Suppressor macrophage treated with lipopolysaccharide for 1 hour (primary cell): Measurements from ENCODE around the gene AK8.

Source experiments
- DNase-seq, 3 donors: peaks; one replicate each; pipeline ENCODE4 v3.0.0-alpha.2; 2020 to 2022

AK8 gene

DNA sequence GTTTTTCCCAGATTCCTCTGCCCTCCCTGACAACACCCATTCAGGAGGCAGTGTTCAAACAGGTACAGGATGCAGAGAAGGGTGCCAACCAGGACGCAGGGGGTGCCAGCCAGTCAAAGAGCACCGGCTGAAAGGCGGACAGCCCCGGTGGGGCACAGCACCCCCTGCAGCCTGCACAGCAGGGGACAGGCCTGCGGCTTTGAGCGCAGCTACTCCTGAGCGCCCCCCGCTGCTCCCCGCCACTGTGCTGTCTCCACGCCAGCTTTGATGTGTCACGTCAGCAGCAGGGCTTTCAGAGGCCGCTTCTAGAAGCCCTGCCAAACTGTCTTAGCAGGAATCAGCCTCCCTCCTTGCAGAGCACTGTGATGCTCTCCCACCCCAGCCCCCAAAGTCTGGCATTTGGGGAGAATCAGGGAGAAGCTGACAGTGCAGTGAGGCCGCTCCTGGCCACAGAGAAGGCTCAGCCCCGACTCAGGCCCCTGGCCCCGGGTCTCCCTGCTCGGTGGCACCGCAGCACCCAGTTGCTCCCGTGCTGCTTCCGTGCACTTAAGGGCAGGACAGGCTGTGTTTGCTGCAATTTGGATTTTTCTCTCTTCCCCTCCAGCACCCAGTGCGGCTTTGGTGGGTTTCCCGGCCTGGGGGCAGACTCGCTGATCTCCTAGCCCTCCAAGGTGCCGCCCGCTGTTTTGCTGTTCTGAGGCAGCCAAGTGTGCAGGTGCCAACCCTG lies 20.3 kb downstream of the AK8 start:
- DNase-seq = no peak

DNA sequence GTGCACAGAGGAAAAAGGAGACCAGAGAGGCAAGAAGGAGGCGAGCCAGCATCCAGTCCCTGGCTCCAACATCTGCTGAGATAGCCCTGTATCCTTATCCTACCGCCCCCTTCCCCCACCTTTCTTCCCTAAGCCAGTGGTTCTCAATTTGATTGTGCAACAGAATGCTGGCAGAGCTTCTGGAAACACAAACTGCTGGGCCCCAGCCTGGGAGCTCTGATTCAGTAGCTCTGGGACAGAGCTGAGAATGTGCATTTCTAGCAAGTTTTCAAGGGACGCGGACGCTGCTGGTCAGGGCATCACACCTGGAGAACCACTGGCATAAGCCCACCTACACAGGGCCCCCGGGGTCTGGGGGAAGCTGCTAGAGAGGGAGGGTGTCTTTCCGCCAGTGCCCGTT lies 21.1 kb downstream of the AK8 start:
- DNase-seq = no peak

DNA sequence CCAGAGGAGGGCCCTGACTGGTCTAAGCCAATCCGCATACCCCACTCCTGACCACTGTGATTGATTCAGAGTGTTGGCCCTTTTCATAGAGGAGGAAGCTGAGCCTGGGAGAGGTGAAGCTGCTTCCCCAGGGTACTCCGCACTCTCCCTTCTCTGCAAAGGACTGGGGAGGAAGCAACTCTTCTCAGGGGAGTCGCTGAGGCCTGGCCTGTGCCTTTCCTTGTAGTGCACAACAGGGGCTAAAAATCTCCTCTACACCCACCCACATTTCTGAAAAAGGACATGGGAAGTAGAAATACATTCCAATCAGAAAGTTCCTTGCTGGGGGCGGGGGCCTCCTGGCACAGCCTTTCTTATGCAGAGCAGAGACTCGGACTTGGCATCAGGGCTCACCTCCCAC lies 22.2 kb downstream of the AK8 start:
- no peak for DNase-seq

DNA sequence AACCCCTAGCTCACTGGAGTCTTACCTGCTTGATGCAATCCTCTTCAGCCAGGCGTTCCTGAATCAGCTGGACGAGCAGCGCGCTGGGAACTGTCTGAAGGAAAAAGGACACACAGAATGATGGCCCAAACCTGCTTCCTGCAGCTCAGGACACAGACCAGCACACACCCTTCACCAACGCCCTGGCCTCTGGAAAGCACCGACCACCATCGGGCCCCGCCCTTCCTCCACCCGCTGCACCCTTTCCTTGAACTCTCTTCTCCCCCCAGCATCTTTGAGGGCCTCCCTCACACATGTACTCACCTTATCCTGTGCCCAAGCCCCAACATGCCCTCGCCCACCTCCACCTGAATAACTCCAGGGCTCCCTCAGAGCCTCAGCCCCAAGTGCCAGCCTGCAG lies 23.3 kb downstream of the AK8 start:
- DNase-seq = no peak

DNA sequence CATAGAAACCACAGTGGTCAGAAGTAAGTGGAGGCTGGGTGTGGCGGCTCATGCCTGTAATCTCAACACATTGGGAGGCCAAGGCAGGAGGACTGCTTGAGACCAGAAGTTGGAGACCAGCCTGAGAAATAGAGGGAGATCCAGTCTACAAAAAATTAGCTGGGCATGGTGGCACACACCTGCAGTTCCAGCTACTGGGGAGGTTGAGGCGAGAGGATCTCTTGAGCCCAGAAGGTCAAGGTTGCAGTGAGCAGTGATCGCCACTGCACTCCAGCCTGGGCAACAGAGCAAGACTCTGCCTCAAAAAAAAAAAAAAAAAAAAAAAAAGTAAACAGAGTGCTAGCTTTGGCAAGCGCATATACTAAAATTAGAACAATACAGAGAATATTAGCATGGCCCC lies 24.6 kb downstream of the AK8 start:
- DNase-seq = no peak

DNA sequence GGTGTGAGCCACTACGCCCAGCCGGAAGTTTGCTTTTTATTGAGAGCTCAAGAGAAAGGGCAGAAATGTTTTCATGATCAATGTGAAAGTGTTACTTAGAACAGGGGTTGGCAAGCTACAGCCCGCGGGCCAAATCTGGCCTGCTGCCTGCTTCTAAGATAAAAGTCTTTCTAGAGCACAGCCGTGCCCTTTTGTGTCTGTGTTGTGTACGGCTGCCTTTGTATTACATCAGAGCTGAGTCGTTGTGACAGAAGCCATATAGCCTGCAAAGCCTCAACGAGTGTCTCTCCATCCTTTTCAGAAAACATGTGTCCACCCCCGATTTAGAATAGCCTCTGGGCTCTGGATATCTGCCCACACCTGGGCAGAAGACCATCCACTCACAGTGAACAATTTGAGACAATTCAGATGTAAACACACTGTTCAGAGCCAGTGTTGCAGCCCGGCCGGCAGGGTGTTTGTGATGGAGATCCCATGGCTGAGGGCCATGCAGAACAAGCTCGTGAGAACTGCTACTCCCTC lies 28.8 kb downstream of the AK8 start:
- no peak for DNase-seq

DNA sequence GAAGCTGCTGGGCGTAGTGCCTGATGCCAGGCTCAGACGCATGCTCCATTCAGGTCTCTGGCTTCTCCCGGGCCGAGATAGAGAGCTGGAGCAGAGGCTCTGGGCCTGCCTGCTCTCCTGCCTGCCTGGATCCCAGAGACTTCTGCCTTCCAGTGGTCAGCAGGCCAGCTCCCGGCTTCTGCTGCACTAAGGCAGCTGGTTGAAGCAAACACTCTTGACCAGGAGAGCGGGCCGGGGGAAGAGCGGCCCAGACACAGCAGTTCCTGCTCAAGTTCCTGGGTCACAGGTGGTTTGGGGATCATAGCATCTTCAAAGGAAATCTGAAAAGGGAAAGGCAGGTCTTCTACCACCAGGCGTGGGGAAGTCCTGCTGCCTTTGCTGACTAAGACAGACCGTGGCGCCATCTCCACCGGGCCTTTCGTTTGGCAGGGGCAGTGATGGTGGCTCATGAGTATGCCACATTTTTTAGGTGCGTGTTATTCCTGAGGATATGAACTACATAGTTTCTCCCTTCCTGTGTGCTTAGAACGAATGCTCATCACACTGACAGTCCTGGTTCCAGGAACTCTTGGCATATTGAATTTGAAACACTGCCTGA lies 31.1 kb downstream of the AK8 start:
- DNase-seq = no peak

DNA sequence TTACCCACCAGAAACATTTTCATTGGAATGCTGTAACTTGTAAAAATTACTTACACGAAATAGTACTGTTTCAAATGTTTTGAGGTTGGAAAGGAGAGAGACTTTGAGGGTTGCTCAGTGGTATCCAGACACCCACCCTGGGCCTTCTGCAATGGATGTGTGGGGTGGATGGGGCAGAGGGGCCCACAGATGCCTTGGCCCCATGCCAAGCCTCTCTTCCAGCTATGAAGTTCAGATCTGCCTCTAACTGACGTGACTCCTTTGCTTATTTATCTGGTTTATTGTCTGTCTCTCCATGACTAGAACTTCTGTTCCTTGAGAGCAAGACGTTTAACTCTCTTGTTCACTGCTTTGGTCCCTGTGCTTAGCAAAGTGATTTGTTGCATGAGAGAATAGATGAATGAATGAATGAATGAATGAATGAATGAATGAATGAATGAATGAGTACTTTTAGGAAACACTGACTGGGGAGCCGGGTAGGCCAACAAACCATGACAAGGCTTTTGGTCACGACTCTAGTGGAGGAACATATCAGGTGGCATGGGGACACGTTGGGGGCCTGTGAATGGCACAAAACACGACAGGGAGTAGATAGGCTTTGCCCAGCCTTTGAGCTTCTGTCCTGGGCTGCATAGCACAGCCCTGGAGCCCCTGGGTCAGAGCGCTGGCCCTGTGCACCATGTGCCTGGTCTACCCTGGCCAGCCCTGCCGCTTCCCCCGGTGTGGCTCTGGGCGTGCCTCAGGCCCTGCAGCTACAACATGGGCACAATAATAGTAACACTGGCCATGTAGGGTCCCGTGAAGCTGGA lies 31.8 kb downstream of the AK8 start:
- DNase-seq = no peak

DNA sequence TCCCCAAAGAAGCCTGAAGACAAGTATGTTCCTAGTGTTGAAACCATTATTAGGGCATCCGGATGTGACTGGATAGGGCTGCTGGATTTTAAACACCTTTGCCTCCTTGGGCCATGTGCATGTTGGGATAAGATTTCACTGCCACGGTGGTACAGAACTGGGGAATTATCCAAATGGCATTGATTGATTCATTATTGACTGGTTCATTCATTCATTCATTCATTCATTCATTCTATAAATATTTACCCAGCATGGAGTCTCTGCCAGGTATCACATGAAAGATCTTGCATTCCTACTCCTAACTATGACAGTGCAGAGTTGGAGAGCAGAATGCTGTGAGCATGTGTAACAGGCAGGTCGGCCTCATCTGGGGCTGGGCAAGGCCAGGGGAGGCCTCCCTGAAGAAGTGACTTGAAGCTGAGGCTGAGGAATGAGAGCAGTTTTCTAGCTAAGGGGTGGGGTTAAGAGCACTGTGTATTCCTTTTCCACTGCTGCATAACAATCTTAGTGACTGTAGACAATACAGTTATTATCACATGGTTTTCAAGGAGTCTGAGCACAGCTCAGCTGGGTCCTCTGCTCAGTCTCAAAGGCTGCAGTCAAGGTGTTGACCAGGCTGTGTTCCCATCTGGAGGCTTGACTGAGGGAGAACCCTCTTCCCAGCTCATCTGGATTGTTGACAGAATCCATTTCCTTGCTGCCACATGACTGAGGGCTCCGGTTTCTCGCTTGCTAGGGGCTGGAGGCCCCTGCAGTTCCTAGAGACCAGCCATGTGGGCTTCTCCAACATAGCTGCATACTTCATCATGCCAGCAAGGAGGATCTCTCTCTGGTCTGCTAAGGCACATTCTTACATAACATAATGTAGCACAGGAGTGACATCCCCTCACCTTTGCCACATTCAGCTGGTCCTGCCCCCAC lies 35.7 kb downstream of the AK8 start:
- DNase-seq = no peak

DNA sequence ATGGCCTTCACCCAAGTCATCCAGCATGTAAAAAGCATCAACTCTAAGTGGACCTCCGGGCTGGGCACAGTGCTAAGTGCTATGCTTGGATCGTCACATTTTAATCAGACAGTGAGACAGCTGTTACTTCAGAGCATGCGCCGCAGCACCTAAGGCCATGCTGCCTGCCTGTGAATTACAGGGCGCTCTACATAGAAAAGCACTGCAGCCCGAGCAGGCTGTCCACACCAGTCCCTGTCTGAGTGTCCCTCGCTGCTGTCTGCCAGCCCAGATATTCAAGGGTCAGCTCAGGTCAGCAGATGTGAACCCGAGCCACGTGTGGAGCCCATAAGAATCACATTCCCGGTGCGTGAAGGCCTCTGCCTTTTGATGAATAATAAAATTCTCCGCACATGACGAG lies 37.1 kb downstream of the AK8 start:
- no peak for DNase-seq

DNA sequence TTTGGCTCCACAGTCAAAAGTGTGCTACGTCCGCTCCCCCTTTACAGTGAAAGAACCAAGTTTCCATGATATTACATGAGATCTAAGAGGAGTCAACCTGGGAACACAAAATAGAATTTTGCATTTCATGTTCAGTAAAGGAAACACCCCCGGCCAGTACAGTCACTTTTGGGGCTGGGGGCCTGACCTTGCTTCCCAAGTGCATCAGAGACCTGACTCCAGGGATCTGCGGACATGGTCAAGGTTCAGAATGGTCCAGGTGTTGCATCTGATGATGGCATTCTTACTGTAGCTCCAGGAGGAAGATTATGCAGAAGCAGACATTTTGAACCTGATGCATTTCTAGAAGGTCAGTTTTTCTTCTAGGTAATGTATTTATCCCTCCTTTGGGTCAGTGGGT lies 39.8 kb downstream of the AK8 start:
- no peak for DNase-seq

DNA sequence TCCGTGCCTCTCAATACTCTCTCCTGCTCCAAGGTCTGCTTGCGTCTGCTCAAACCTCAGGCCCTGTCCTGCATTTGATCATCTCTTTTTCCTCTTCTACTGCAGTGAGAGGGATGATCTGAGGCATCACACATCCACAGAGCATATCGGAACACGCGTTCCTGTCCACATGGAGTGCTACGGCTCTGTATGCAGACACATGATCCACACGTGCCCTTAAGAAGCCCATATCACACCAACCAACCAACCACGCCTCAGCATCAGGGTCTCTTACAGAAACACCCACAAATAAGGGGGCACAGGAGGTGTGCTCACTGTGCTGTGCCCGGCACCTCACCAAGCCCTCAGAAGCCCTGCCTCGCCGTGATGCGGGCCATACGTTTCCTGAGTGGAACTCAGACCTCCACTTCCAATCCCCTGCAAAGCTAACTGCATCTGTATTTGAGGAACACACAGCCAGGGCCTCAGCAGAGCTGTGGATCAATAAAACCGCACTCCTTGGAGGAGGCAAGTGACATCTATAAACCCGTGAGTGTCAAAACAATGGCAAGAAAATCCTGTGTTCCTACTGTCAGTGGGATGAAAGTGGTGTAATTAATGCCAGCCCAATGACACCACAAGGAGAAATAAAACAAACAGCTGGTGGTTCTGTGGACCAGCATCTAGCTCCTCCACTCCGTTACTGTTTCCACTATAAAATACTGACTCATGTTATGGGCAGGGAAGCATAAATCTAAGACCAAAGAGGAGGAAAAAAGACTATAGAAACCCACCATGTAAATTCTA lies 40.4 kb downstream of the AK8 start:
- no peak for DNase-seq

DNA sequence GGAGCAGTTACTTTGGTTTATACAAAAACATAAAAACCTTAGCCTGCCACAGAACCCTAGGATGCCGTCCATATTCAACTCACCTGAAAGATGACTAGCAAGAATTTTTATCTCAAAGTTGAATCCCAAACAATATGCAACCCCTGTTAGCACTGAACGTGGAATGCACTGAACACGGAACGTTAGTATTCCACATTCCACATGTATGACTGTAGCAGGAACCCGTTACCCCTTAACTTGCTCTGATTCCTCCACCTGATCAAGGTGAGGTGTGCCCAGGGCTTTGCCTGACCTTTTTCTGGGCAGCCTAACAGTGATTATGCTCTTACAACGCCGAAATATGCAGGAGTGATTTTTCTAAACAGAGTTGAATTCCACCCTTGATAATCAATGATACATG lies 43.7 kb downstream of the AK8 start:
- DNase-seq = no peak

DNA sequence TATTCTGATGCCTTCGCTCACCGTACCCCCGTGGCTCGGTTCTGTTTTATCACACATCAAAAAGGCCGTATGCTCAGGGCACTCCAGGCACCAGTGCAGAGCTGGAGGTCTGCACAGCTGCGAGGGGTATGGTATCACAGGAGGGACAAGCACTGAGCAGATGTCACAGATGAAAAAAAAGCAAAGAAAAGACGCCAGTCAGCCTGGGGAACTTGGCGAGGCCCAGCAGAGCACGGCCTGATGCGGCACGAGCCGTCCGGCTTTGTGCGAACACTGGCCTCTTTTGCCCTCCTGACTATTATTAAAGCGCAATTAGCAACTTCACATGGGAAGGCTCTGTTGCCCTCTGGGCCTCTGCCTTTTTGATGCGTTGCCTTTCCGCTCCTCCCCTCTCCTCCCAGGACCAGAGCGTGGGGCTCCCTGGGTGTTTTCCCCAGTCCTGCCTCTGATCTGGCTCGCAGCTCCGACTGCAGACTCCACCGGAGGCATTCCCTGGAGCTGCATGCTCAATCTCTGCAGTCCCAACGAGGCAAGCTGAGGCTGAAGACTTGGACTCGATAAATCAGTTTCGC lies 44.4 kb downstream of the AK8 start:
- no peak for DNase-seq

DNA sequence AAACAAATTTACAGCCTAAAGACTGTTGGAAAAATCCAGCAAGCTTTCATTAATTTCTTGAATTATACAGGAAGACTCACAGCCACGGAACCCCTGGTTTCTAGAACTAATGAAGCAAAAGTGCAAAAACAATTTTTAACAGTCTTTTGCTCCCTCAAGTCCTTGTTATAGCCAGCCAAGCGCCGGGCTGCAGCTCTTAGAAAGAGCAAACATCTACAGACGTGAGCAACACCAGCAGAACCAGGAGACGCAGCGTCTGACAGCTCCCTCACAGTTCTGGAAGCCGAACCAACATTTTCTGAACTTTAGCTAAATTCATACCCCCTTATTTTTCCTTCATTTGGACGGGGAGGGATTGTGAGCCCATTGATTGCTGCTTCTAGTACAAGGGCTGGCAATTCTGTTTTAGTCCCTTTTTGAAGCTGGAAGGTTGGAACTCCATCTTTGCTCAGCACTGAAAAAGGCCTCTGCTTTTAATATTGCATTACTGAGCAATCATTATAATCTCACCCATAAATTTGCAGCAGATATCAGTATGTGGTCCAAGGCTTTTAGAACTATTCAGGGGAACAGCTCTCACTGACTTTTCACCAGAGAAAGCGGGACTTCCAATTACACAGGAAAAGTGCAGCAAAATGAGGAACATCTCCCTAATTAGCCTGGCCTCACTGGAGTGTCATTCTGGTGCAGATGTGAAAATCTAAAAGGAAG lies 45.8 kb downstream of the AK8 start:
- no peak for DNase-seq

DNA sequence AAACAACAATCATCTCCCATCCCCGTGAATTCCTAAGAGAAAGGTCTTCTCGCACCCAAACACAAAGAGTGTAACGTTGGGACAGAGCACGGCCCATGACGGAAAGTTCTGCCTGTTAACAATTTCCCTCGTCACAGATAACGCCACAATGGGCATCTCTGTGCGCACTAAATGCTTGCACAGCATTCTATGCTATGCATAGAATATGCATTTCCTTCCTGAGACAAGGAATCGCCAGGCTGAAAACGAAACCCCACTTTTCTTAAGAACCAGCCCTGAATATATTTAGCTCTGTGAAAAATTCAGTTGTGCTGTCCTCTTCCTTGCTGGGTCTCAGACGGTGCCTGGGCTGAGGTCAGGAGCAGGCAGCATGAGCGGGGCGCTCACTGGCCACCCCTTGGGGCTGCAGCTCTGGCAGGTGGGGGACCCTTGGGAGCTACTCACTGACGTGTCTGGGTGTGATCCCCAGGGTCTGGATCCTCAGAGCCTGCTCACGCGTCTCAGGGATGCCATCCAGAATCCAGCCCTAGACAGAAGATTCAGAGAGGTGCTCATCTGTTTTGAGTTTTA lies 49.8 kb downstream of the AK8 start:
- no peak for DNase-seq

DNA sequence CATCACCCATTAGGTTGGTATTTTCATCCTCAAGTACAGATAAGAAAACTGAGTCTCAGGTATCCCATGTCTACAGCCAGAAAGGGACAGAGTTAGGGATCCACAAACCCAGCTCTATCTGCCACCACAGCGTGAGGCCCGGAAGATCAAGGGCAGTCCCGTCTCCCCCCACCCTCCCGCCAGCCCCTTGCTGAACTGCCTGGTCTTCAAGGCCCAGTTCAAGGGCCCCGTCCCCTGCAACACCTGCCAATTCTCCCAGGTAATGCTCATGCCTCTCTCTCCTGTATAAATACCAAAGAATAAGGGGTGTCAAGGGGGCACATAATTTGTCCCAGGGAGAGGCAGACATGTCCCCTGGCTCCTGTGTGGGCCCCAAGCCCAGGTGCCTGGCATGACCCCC lies 50.7 kb downstream of the AK8 start:
- no peak for DNase-seq

DNA sequence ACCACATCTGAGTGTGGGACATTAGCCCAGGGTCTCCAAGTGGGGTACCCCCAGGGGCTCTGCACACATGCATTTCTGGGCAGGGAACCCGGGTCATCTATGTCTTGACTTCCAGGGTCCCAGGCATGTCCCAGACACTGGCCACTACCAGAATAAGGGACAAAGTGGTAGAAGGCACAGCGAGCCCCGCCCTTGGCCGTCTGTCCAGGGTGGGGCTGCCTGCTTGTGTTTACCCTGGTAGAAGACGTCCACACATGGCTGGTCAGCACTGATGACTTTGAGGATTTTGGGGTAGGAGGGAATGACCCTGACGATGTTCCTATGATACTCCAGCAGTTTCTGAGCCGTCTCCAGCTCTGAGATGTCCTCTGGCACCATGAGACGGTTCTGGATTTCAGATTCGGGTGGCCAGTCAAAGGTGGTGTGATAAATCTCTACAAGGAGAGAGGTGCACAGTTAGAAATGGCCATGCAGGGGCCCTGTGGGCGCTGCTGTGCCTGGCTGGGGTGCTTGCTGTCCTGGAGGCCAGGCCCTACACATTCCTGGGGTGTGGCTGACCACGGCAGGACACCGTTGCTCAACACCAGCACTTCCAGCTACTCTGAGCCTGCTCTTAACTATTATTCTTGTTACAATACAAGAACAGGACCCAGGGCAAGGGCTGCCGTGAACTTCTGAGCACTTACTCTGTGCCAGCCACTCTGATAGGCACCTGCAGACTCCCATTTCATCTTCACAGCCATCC lies 51.3 kb downstream of the AK8 start:
- no peak for DNase-seq

DNA sequence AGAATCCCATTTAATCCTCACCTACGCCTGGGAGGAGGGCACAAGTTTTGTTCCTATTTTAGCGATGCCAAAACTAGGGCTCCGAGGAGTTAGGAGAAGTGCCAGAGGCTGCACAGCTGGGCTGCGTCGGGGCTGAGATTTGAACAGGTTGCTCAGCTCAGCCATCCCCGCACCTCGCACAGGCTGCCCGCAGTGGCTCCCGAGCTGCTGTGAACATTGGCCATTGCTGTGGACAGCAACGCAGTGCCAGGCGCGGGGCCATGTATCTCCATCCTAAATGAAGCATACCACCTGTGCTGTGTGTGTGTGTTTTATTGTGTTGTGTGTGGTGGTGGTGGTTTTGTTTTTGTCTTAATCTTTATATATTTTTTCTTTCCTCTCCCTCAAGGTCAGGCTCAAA lies 52.0 kb downstream of the AK8 start:
- DNase-seq = no peak

DNA sequence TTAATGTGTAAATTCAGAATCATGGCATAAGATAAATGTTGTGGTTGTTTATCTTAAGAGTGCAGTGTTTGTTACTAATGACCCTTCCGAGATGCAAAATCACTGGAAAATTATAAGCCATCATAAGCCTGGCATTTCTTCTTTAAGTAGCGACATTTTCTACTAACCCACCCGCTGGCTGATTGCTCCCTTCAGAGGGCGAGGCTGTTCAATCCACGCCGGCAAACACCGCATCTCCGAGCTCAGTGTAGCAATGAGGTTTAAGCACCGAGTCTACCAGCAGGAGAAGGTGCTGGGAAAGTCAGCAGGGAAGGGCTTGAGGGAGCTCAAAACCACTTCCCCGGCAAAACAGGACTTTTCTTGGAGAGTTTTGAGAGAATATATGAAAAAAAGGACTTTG lies 52.7 kb downstream of the AK8 start:
- no peak for DNase-seq
